HG03175 (cell line): Measurements from ENCODE around the gene TARP.

Experiments
- ATAC-seq: cut with Tn5 transposase; IDR thresholded peaks from one replicate; pipeline ENCODE4 v1.9.1; 2021; ENCODE audit warnings: mild to moderate bottlenecking, moderate library complexity; ENCODE audit not compliant: unreplicated experiment

Gene TARP

GRCh38 chr7:38273286-38273995 is at the start of gene TARP:
Gene TARP, minus strand, starts transcription at chr7:38273636.
- no peak for ATAC-seq

- no peak for ATAC-seq
Observed at GRCh38 chr7:38323156-38323555, 49.7 kb upstream of the TARP start.

- no peak for ATAC-seq
Observed at GRCh38 chr7:38322461-38322860, 49.0 kb upstream of the TARP start.

GRCh38 chr7:38321967-38322366 is 48.5 kb upstream of the TARP start:
- ATAC-seq = no peak

GRCh38 chr7:38321515-38321944 is 48.1 kb upstream of the TARP start:
- no peak for ATAC-seq

GRCh38 chr7:38321050-38321449 is 47.6 kb upstream of the TARP start:
- no peak for ATAC-seq

GRCh38 chr7:38319873-38320272 is 46.4 kb upstream of the TARP start:
- ATAC-seq = no peak

- ATAC-seq = peak; percentile 72
Observed at GRCh38 chr7:38318803-38319416, 45.5 kb upstream of the TARP start.

GRCh38 chr7:38318241-38318640 is 44.8 kb upstream of the TARP start:
- no peak for ATAC-seq

- ATAC-seq = no peak
Observed at GRCh38 chr7:38317515-38317914, 44.1 kb upstream of the TARP start.

GRCh38 chr7:38316733-38317360 is 43.4 kb upstream of the TARP start:
- ATAC-seq = no peak

- no peak for ATAC-seq
Observed at GRCh38 chr7:38315410-38315809, 42.0 kb upstream of the TARP start.

- no peak for ATAC-seq
Observed at GRCh38 chr7:38312821-38313220, 39.4 kb upstream of the TARP start.

- ATAC-seq = no peak
Observed at GRCh38 chr7:38311329-38311937, 38.0 kb upstream of the TARP start.

- ATAC-seq = no peak
Observed at GRCh38 chr7:38310591-38311101, 37.2 kb upstream of the TARP start.

GRCh38 chr7:38309555-38309954 is 36.1 kb upstream of the TARP start:
- ATAC-seq = no peak

- ATAC-seq = no peak
Observed at GRCh38 chr7:38308140-38308539, 34.7 kb upstream of the TARP start.

- ATAC-seq = no peak
Observed at GRCh38 chr7:38307640-38308039, 34.2 kb upstream of the TARP start.

GRCh38 chr7:38306914-38307313 is 33.5 kb upstream of the TARP start:
- ATAC-seq = no peak

- no peak for ATAC-seq
Observed at GRCh38 chr7:38306171-38306570, 32.7 kb upstream of the TARP start.

GRCh38 chr7:38303866-38304265 is 30.4 kb upstream of the TARP start:
- no peak for ATAC-seq

GRCh38 chr7:38300175-38300574 is 26.7 kb upstream of the TARP start:
- no peak for ATAC-seq
